GM18505 (cell line): ENCODE results near the gene HHIPL2.
"Not testable (repeated sequence)": the region's sequence is repeated elsewhere in the genome, so short reads cannot be mapped to it uniquely, and the experiment has no call there.

ENCODE experiments used
- ATAC-seq: cut with Tn5 transposase; IDR thresholded peaks from one replicate; pipeline ENCODE4 v1.9.1; 2021; ENCODE audit not compliant: unreplicated experiment
- POLR2A ChIP-seq: IDR thresholded peaks from 4 replicates; pipeline ENCODE4 v1.6.1; 2011; ENCODE audit warnings: borderline replicate concordance; ENCODE audit not compliant: insufficient read depth, insufficient read length; ENCODE audit errors: extremely low read depth

The HHIPL2 gene

DNA sequence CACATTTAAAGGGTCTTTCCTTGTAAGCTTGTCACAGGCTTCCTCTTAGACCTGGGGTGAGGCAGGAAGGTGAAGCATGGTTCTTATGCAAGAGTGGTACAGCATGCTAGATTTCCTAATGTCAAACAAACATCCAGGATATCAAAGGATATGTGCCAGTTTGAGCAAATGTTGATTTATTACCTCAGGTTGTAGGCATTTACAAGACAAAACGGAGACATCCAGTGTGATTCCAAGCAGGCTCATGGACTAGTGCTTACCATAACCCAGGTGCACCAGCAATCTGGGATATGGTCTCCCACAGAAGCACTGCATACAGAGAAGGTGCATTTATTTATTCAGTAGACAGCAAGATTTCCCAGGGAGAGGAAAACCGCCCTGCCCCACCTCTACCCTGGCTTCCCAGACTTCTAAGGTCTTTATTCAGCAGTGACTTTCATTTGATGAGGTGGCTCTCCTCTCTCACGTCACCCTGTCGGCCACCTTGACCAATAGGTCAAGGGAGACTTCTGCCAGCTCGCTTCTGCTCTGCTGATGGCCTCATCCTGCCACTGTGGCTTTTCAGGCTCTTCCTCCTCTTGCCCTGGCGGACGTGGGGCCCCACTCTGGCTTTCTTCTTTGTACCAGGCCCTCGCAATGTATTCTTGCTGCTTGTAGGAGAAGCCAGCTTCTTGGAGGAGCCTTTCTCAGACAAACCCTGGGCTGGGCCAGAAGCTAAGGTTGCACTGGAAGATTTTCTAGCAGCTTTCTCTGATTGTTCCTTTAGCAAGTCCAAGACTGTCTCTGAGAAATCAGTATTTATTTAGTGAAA is 25.6 kb downstream of the HHIPL2 start:
- ATAC-seq: no peak
- TF ChIP-seq POLR2A: no peak

DNA sequence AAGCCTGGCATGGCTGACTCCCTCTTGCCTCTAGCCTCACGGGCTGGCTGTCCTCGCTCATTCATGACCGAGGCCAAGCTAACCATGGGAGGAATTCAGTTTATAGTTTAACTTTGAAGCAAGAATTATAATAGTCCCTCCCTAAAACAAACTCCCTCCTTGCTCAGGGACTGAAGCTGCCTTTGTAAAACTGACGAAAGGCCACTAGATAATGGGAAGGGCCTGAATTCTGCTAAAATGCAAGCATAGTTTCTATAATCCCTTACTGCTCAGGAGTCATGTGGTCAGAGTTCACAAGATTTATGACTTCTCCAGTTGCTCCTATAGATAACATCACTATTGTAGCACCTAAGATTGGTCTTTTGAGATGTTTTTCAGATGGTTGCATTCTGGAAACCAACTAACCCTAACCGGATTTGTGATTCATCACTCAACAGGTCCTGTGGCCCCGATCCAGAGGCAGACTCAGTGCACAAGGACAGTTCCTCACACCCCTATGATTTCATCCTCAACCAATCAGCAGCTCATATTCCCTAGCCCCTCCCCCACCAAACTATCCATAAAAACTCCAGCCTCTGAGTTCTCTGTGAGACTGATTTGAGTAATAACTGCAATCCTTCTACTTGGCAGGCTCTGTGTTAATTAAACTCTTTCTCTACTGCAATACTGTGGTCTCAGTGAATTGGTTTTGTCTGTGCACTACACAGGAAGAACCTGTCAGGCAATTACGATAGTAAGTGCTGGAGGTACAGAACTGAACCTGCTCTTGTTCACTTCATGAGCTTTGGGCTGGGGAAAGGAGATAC is 26.4 kb downstream of the HHIPL2 start:
- TF ChIP-seq POLR2A: no peak
- ATAC-seq: no peak

DNA sequence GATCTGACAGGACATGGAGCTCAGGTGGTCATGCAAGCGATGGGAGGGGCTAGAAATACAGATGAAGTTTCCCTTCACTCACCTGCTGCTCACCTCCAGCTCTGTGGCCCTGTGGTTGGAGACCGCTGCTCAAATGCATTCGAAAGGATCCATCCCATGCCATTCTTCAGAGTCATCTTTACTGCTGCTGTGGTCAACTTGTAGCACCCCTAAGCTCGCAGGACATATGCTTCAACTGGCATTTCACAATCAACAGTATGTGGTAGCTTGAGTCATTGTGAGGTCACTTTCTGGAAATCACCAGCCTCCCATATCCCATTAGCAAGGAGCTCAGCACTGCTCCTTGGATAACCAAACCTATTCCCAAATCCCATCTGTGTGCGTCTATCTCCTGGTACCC is 58.4 kb downstream of the HHIPL2 start:
- ATAC-seq: not testable (repeated sequence)

DNA sequence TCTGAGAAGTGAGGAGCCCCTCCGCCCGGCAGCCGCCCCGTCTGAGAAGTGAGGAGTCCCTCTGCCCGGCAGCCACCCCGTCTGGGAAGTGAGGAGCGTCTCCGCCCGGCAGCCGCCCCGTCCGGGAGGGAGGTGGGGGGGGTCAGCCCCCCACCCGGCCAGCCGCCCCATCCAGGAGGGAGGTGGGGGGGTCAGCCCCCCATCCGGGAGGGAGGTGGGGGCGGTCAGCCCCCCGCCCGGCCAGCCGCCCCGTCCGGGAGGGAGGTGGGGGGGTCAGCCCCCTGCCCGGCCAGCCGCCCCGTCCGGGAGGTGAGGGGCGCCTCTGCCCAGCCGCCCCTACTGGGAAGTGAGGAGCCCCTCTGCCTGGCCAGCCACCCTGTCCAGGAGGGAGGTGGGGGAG is 60.1 kb downstream of the HHIPL2 start:
- ATAC-seq: not testable (repeated sequence)

DNA sequence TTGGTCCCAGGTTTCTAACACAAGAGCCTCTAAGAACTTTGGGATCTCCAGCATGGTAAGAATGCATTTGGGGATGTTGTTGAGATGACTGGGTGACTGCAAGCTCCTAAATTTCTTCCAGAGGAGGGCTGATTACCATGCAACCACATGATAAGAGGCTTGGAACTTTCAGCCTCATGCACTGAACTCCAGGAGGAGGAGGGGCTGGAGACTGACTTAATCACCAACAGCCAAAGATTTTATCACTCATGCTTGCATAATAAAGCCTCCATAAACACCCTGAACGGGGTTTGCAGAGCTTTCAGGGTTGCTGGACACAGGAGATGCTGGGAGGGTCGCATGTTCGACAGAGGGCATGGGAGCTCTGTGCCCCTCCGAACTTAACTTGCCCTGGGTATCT is 63.9 kb downstream of the HHIPL2 start:
- not testable (repeated sequence) for ATAC-seq

DNA sequence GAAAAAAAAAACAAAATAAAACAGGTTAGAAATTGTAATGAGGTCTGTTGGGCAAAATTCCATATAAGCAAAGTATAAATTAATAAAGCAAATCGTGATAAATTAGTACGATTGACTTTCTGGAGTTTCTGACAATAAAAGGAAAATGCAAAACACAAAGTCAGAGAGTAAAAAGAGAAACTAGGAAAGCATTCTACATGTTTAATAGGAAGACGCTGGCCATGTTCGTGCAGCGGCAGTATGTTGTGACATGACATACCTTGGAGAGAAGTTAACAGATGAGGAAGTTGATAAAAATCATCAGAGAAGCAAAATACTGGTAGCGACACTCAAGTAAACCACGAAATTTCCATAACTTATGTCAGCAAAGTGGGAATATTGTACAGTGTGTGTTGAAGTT is 68.3 kb downstream of the HHIPL2 start:
- not testable (repeated sequence) for ATAC-seq

DNA sequence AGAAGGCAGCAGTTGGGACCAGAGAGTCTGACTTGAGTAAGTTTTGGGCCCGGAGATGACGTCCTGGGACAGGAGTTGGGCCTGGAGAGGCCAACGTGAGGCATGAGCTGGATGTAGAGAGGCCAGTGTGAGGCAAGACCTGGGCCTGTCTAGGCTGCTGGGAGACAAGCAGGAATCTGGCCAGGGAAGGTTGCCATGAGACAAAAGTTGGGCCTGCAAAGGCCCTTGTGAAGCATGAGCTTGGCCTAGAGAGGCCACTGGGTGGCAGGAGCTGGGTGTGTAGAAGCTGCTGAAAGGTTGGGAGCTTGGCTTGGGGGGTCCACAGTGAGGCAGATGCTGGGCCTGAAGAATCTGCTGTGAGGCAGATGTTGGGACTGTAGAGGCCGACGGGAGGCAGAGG is 71.5 kb downstream of the HHIPL2 start:
- ATAC-seq: not testable (repeated sequence)

DNA sequence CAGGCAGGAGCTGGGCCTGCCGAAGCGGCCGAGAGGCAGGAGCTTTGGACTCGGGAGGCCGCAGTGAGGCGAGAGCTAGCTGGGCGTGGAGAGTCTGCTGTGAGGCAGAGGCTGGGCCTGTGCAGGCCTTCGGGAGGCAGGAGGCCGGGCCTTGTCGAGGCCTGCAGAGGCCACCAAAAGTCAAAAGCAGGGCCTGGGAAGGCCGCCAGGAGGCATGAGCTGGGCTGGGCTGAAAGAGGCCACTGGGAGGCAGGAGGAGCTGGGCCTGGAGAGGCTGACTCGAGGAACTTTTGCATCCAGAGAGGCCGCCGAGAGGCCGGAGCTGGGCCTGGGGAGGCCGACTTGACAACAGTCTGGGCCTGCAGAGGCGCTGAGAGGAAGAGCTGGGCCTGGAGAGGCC is 74.2 kb downstream of the HHIPL2 start:
- ATAC-seq: not testable (repeated sequence)

DNA sequence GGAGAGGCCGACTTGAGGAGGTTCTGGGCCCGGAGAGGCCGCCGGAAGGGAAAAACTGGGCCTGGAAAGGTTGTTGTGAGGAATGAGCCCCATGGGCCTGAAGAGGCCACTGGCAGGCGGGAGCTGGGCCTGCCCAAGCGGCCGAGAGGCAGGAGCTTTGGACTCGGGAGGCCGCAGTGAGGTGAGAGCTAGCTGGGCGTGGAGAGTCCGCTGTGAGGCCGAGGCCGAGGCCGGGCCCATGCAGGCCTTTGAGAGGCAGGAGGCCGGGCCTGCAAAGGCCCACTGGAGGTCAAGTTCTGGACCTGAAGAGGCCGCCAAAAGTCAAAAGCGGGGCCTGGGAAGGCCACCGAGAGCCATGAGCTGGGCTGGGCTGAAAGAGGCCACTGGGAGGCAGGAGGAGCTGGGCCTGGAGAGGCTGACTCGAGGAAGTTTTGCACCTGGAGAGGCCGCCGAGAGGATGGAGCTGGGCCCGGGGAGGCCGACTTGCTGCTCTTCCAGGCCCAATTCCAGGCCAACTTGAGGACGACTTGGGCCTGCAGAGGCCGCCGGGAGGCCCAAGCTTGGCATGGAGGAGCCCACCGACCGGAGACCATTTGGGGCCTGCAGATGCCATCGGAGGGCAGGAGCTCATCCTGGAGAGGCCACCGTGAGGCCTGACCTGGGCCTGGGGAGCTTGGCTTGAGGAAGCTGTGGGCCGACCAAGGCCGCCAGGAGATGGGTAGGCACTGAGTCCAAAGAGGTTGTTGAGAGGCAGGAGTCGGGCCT is 74.9 kb downstream of the HHIPL2 start:
- ATAC-seq: not testable (repeated sequence)
